Measurements from ENCODE around the gene ZMYND8. TPM values are rescaled to one million over a fixed set of nuclear protein-coding genes. Genes with fewer than 3 reads are reported as not detected.

ZMYND8 gene
- total and polyA plus RNA-seq, 2 donors (not counting 3 experiments of a cell fraction or from before 2014, with no cell fraction given), result 30.6 to 75.2 TPM

DNA sequence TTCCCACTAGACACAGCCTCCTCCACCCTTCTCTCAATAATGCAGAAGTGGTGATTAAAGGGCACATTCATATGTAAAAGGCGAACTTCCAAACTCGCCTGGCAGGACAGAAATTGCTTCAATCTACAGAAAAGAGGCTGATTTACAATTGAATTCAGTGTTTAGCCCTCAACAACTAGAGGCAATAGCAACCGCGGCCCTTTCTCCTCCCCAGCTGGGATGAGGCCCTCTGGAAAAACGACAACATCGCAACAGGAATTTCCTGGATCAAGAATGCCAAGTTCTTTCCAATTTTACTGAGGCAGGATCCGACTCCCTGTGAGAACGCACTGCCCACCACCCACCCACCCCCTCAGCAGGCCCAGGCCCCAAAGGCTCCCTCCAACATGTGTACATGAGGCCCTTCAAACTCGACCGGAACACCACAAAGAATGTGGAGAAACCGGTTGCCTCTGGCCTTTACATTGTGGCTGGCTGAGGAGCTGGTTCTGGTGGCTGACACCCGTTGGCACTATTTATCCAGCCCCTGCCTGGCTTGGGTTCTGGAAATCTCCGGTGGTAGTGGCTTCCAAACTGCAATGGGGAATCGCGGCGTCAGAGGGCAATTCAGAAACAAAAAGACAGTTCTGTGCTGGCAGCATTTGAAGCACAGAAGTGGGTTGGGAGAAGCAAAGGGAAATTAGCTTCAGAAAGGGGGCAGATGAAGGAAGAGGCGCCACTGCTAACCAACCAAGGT lies 36.8 kb downstream of the ZMYND8 start:
- POLR2A ChIA-PET, result interaction anchor here (0.6 to 4.7 kb wide), 6 partner anchors 8 to 45 kb away, joined by 3 to 60 read pairs (median 4); partner anchors contain the start of gene ZMYND8

More for the DNA sequence above, 36.8 kb downstream of the ZMYND8 start:
- Histone ChIP-seq H3K9me1 (replicated peaks; ENCODE audit: control insufficient read depth, extremely low read depth, insufficient read depth, low read length) (no peaks in the 10 kb centered on the region), H2AFZ (ENCODE audit: low read depth, low read length) (no peak overlapping the region), H3K9ac (replicated peaks; ENCODE audit: extremely low read depth, insufficient read depth, low read length) (peak overlapping the region; percentile 96), H3K36me3 (ENCODE audit: control insufficient read depth in 2 of 2, extremely low read depth in 1 of 2, insufficient read depth in 2 of 2, low read length in 2 of 2) (no peaks in the 10 kb centered on the region), H3K27me3 (ENCODE audit: control insufficient read depth in 2 of 2, insufficient read depth in 2 of 2, low read length in 2 of 2) (no peaks in the 10 kb centered on the region), H3K4me1 (ENCODE audit: control insufficient read depth, extremely low read depth, insufficient read depth, low read length) (peaks cover 65% of the 10 kb centered on the region), H3K4me2 (ENCODE audit: insufficient read depth, low read length) (peak overlapping the region; percentile 43), H3K27ac (ENCODE audit: insufficient read depth, low read depth, low read length) (peak overlapping the region; percentile 86), H4K20me1 (replicated peaks; ENCODE audit: control insufficient read depth, extremely low read depth, insufficient read depth, low read length) (no peaks in the 10 kb centered on the region), H3K4me3 (replicated peaks in 1 of 3; ENCODE audit: insufficient read depth in 1 of 3, low read depth in 1 of 3, low read length in 3 of 3) (peak overlapping the region in 1 of 3 experiments; percentile 36), H3K79me2 (ENCODE audit: control insufficient read depth, insufficient read depth, low read length) (peaks cover 66% of the 10 kb centered on the region), H3K9me3 (replicated peaks; ENCODE audit: control insufficient read depth, insufficient read depth, low read length) (no peaks in the 10 kb centered on the region)
- dilution Hi-C loops (cut with MboI; ENCODE audit: extremely low pct_ligation_motif_present, low sequenced_read_pairs) (no loop called here), intact Hi-C loops (cut with micrococcal nuclease) (loop anchor here (1.0 to 10.0 kb wide), 4 partner anchors 65 to 1605 kb away; partner anchors contain the start of genes ARFGEF2 and NCOA3)
- BruUV-seq (replicated peaks), result no TSS peak
- peak; percentile 84 for FAIRE-seq
- TF ChIP-seq, protein P1, sequence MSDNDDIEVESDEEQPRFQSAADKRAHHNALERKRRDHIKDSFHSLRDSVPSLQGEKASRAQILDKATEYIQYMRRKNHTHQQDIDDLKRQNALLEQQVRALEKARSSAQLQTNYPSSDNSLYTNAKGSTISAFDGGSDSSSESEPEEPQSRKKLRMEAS (IDR thresholded peaks at IDR 0.05; ENCODE audit: insufficient read depth, insufficient read length), result peak; percentile 17
- TF ChIP-seq EZH2 (IDR thresholded peaks at IDR 0.05; ENCODE audit: borderline replicate concordance, low read depth, low read length, severe bottlenecking) (no peak), POLR2AphosphoS5 (IDR thresholded peaks at IDR 0.05; ENCODE audit: insufficient read depth, low read depth, low read length) (peak; percentile 34), GATA2 (IDR thresholded peaks at IDR 0.05; ENCODE audit: insufficient read depth, insufficient read length, low read depth, low read length) (no peak), POLR2A (IDR thresholded peaks at IDR 0.05; ENCODE audit: low read depth, low read length) (peak; percentile 41)
- DNase-seq (ENCODE audit: low read depth, low spot score), result peak; percentile 89
- CTCF ChIA-PET, result interaction anchor here (0.7 to 5.2 kb wide), 7 partner anchors 11 to 64 kb away, joined by 3 to 34 read pairs (median 4); partner anchors contain the start of gene ZMYND8

Data from endothelial cell of umbilical vein (primary cell).